ENCODE data around the gene KLHL42.

KLHL42 gene

GRCh38 chr12:27852117-27852516 lies 72.1 kb downstream of the KLHL42 start:
- DNase-seq (ENCODE audit: low read depth in 2 of 3, low spot score in 2 of 3) = no peak

Data from activated CD8-positive, alpha-beta memory T cell treated with anti-CD3 and anti-CD28 coated beads for 48 hours (primary cell).